Neural crest cell (in vitro differentiated cells): ENCODE data around the gene AUTS2. TPM values are rescaled to one million over a fixed set of nuclear protein-coding genes. Genes with fewer than 3 reads are reported as not detected.

Experiments
- DNase-seq: peaks from one replicate; pipeline ENCODE4 v3.0.0; 2021; ENCODE audit warnings: low read depth, mixed read lengths, low spot score
- H3K27ac Mint-ChIP-seq: one replicate; pipeline ENCODE4 v1.8.0; 2021; ENCODE audit warnings: mild to moderate bottlenecking, mixed read lengths; ENCODE audit not compliant: unreplicated experiment
- H3K27me3 Mint-ChIP-seq: 2 replicates; pipeline ENCODE4 v1.8.0; 2021; ENCODE audit warnings: low read depth, mild to moderate bottlenecking, mixed read lengths
- H3K36me3 Mint-ChIP-seq: 2 replicates; pipeline ENCODE4 v1.8.0; 2021; ENCODE audit warnings: low read depth, mild to moderate bottlenecking, mixed read lengths
- H3K4me1 Mint-ChIP-seq: 2 replicates; pipeline ENCODE4 v1.8.0; 2021; ENCODE audit warnings: mixed read lengths
- H3K4me3 Mint-ChIP-seq: one replicate; pipeline ENCODE4 v1.8.0; 2021; ENCODE audit warnings: mild to moderate bottlenecking, mixed read lengths
- H3K9me3 Mint-ChIP-seq: 2 replicates; pipeline ENCODE4 v1.8.0; 2021; ENCODE audit warnings: mixed read lengths
- total RNA-seq: library from RNA; stranded (reverse); gene quantifications from 2 replicates; pipeline ENCODE4 v1.2.1, GENCODE V29; 2021
- TF ChIP-seq, protein P1 (sequence below): fragments of 200-600 bp; sonication (generic); conservative IDR thresholded peaks from 2 replicates; pipeline ENCODE4 v1.5.0; 2021; ENCODE audit warnings: antibody characterized with exemption, mild to moderate bottlenecking

AUTS2 gene
- total RNA-seq, 1 donor from 2014 or later, result 152 TPM

GRCh38 chr7:70303309-70303708 is 705.0 kb downstream of the AUTS2 start:
- TF ChIP-seq, protein P1, sequence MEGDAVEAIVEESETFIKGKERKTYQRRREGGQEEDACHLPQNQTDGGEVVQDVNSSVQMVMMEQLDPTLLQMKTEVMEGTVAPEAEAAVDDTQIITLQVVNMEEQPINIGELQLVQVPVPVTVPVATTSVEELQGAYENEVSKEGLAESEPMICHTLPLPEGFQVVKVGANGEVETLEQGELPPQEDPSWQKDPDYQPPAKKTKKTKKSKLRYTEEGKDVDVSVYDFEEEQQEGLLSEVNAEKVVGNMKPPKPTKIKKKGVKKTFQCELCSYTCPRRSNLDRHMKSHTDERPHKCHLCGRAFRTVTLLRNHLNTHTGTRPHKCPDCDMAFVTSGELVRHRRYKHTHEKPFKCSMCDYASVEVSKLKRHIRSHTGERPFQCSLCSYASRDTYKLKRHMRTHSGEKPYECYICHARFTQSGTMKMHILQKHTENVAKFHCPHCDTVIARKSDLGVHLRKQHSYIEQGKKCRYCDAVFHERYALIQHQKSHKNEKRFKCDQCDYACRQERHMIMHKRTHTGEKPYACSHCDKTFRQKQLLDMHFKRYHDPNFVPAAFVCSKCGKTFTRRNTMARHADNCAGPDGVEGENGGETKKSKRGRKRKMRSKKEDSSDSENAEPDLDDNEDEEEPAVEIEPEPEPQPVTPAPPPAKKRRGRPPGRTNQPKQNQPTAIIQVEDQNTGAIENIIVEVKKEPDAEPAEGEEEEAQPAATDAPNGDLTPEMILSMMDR, result no peak
- no peak for DNase-seq
- no peaks in the 10 kb centered on the region for H3K27me3 Mint-ChIP-seq
- no peaks in the 10 kb centered on the region for H3K9me3 Mint-ChIP-seq
- no peak overlapping the region for H3K4me3 Mint-ChIP-seq
- H3K4me1 Mint-ChIP-seq, result peaks cover 5% of the 10 kb centered on the region
- H3K27ac Mint-ChIP-seq, result no peak overlapping the region
- no peaks in the 10 kb centered on the region for H3K36me3 Mint-ChIP-seq

GRCh38 chr7:70303780-70304179 is 705.5 kb downstream of the AUTS2 start:
- DNase-seq, result no peak
- no peaks in the 10 kb centered on the region for H3K9me3 Mint-ChIP-seq
- no peak overlapping the region for H3K27ac Mint-ChIP-seq
- no peaks in the 10 kb centered on the region for H3K27me3 Mint-ChIP-seq
- TF ChIP-seq, protein P1, result no peak
- H3K36me3 Mint-ChIP-seq, result no peaks in the 10 kb centered on the region
- peaks cover 5% of the 10 kb centered on the region for H3K4me1 Mint-ChIP-seq
- H3K4me3 Mint-ChIP-seq, result no peak overlapping the region

- Mint-ChIP-seq H3K27me3 (no peaks in the 10 kb centered on the region), H3K4me1 (peaks cover 5% of the 10 kb centered on the region), H3K4me3 (no peak overlapping the region), H3K9me3 (no peaks in the 10 kb centered on the region), H3K27ac (no peak overlapping the region), H3K36me3 (no peaks in the 10 kb centered on the region)
- DNase-seq, result no peak
- TF ChIP-seq, protein P1, result no peak
Measured at GRCh38 chr7:70306173-70306572, 707.9 kb downstream of the AUTS2 start.

DNA sequence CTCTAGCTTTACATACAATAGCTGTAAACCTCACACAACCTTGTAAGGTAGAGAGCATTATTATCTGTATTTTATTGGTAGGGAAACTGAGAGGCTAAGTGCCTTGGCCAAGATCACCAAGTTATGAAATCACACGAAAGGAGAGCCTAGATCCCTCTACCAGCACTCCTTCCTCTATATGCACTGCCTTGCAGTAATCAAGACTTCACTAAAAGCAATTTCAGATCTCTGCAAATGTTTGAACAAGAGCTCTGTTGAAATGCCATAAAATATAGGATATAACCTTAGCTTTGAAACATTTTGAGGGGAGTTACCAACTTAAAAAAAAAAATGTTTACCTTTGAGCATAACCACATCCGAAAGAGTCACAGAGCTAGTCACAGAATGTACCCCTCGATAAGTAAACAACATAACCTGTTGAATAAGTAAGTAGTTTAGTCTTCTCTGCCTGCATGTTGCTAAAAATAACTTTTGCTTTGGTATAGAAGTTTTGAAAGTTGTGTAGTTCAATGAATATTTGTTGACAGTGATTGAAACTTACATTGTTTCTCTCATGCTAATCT is 709.4 kb downstream of the AUTS2 start:
- Mint-ChIP-seq H3K4me3 (no peak overlapping the region), H3K36me3 (no peaks in the 10 kb centered on the region), H3K27me3 (no peaks in the 10 kb centered on the region), H3K27ac (no peak overlapping the region), H3K4me1 (peaks cover 5% of the 10 kb centered on the region), H3K9me3 (no peaks in the 10 kb centered on the region)
- TF ChIP-seq, protein P1, result no peak
- DNase-seq, result no peak

DNA sequence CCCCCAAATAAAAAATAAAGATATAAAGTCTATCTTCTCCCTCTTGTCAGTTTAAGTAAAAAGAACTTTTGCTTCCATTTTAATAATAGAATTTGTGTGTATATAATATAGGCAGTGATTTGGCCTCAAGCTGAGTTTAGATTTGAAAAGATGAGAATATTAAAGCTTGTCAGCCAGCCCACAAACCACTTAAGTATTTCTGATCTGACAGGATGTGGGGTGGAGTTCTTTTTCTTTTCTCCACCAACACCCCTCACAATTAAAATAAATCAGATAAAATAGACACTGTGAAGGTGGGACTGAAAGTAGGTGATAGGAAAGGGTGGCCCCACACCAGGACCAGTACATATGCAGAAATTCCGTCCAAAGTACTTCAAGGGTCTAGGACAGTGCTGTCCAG is 714.1 kb downstream of the AUTS2 start:
- Mint-ChIP-seq H3K27me3 (no peaks in the 10 kb centered on the region), H3K27ac (no peak overlapping the region)
- TF ChIP-seq, protein P1, result no peak

More for the DNA sequence above, 714.1 kb downstream of the AUTS2 start:
- Mint-ChIP-seq H3K4me1 (no peaks in the 10 kb centered on the region), H3K36me3 (no peaks in the 10 kb centered on the region), H3K4me3 (no peak overlapping the region), H3K9me3 (no peaks in the 10 kb centered on the region)
- DNase-seq, result no peak
